PC-3 (cell line): ENCODE results near the gene CTRB1. TPM values are rescaled to one million over a fixed set of nuclear protein-coding genes. Genes with fewer than 3 reads are reported as not detected.

Experiments used
- ATAC-seq: fragments of 200-7000 bp; cut with Tn5 transposase; 2 replicates; pipeline ENCODE4 v1.9.1; 2020; ENCODE audit warnings: mild to moderate bottlenecking, moderate library complexity
- BruUV-seq: library from RNA; stranded (reverse); fragments of 400-500 nt; replicated peaks from 2 replicates; lab custom pipeline; 2021; lab: Mats Ljungman, UMichigan
- CTCF ChIA-PET: fragments of 300-600 bp; sonication (Branson Sonifier 250); formaldehyde crosslinking; loops from one replicate; lab custom pipeline; 2022; ENCODE audit warnings: antibody characterized with exemption; lab: Charles Lee
- POLR2A ChIA-PET: fragments of 300-600 bp; sonication (Branson Sonifier 250); formaldehyde crosslinking; loops from one replicate; lab custom pipeline; 2022; ENCODE audit warnings: antibody characterized with exemption; ENCODE audit not compliant: unreplicated experiment; lab: Charles Lee
- DNase-seq: peaks from one replicate; pipeline ENCODE4 v3.0.0-alpha.2; 2015
- H2AFZ ChIP-seq: fragments of 300-600 bp; sonication (generic); 2 replicates; pipeline ENCODE4 v1.6.0; 2016; ENCODE audit warnings: antibody characterized with exemption, low read length
- H3F3A ChIP-seq: fragments of 300-600 bp; sonication (generic); one replicate; pipeline ENCODE4 v1.6.0; 2017; ENCODE audit warnings: antibody characterized with exemption, low read length, control low read depth, mild to moderate bottlenecking; ENCODE audit not compliant: unreplicated experiment
- H3K27ac ChIP-seq: fragments of 300-600 bp; sonication (generic); 2 replicates; pipeline ENCODE4 v1.5.1; 2016; ENCODE audit warnings: mild to moderate bottlenecking, low read length
- H3K27me3 ChIP-seq: fragments of 300-600 bp; sonication (generic); 2 replicates; pipeline ENCODE4 v1.6.1; 2016; ENCODE audit warnings: low read length, mixed read lengths
- H3K36me3 ChIP-seq: fragments of 300-600 bp; sonication (generic); 2 replicates; pipeline ENCODE4 v1.6.1; 2016; ENCODE audit warnings: low read depth, mixed run types, low read length, mixed read lengths
- H3K4me1 ChIP-seq: fragments of 300-600 bp; sonication (generic); 2 replicates; pipeline ENCODE4 v1.5.1; 2016; ENCODE audit warnings: low read length; ENCODE audit not compliant: insufficient read depth
- H3K4me2 ChIP-seq: fragments of 300-600 bp; sonication (generic); 2 replicates; pipeline ENCODE4 v1.6.0; 2016; ENCODE audit warnings: low read length
- H3K4me3 ChIP-seq: fragments of 300-600 bp; sonication (generic); 2 replicates; pipeline ENCODE4 v1.5.1; 2016; ENCODE audit warnings: mild to moderate bottlenecking, low read length, mixed read lengths
- H3K79me2 ChIP-seq: fragments of 300-600 bp; sonication (generic); 2 replicates; pipeline ENCODE4 v1.6.1; 2017; ENCODE audit warnings: low read length, mixed read lengths
- H3K9ac ChIP-seq: fragments of 300-600 bp; sonication (generic); 2 replicates; pipeline ENCODE4 v1.6.0; 2016; ENCODE audit warnings: mild to moderate bottlenecking, low read length
- H3K9me2 ChIP-seq: fragments of 300-600 bp; sonication (generic); replicated peaks from 2 replicates; pipeline ENCODE4 v1.6.1; 2016; ENCODE audit warnings: mixed run types, low read length, mixed read lengths
- H3K9me3 ChIP-seq: fragments of 300-600 bp; sonication (generic); 2 replicates; pipeline ENCODE4 v1.6.1; 2016; ENCODE audit warnings: low read length, mixed read lengths
- H4K20me1 ChIP-seq: fragments of 300-600 bp; sonication (generic); 2 replicates; pipeline ENCODE4 v1.6.1; 2016; ENCODE audit warnings: low read length, mixed read lengths
- EZH2 ChIP-seq: fragments of 300-600 bp; sonication (generic); IDR thresholded peaks from one replicate; pipeline ENCODE4 v1.6.1; 2017; ENCODE audit warnings: antibody characterized with exemption, mild to moderate bottlenecking, low read length; ENCODE audit not compliant: unreplicated experiment
- intact Hi-C: fragments of 100-400 bp; cut with micrococcal nuclease; formaldehyde crosslinking; loops from 2 replicates; pipeline ENCODE4 v1.9.0; 2023
- total RNA-seq: library from RNA; depleted of rRNA; stranded (reverse); fragments of >200 nt; gene quantifications from 2 replicates; pipeline ENCODE4 v1.2.3, GENCODE V29; 2014
- TF ChIP-seq, protein P1 (sequence below): fragments of 300-600 bp; sonication (generic); conservative IDR thresholded peaks from 2 replicates; pipeline ENCODE4 v1.5.1; 2017; ENCODE audit warnings: antibody characterized with exemption, low read depth, mild to moderate bottlenecking, low read length

CTRB1 gene
- total RNA-seq, 1 experiment from 2014 or later: not detected

DNA sequence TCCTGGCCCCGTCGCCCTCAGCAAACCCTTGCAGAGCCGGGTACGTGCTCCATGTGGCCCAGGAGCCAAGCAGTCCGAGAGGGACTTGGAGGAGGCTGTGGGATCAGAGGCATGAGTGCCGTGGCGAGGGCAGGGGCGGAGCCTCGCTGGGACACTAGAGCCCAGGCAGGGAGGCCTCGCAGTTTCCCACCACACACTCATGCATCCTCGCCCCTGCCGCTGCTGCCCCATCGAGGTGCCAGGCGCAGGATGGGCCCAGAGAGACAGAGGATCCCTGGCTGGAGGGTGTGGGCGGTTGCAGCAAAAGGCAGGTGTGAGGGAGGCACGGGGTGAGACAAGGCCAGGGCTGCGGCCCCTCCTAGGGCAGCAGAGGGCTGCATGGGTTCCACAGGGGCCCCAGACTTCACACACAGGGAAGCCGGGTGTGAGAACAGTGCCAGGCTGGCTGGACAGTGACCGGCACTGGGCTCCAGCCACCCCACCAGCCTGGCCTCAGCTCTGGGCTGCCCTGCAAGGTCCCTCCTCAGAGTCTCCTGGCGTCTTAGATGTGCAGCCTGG lies 25.0 kb downstream of the CTRB1 start:
- H4K20me1 ChIP-seq: 0 out of 2 replicates have a peak, but pooled peaks cover 6% of the 10 kb centered on the region
- DNase-seq (no peak), ATAC-seq (no peak)
- CTCF ChIA-PET: no interaction called here
- H2AFZ ChIP-seq: no peak overlapping the region
- no peaks in the 10 kb centered on the region for H3K9me2 ChIP-seq
- intact Hi-C loops: no loop called here
- H3K4me3 ChIP-seq: no peak overlapping the region
- H3K9me3 ChIP-seq: no peaks in the 10 kb centered on the region
- no peak overlapping the region for H3K9ac ChIP-seq
- POLR2A ChIA-PET: interaction anchor here (0.6 kb wide), 1 partner anchor 25 kb away, joined by 3 read pairs; no protein-coding TSS in a partner anchor
- peak overlapping the region; percentile 60 for H3K4me2 ChIP-seq
- H3K27ac ChIP-seq: peak overlapping the region; percentile 86; the same call in 1 of the 2 replicates
- H3F3A ChIP-seq: no peaks in the 10 kb centered on the region
- H3K27me3 ChIP-seq: no peaks in the 10 kb centered on the region
- H3K79me2 ChIP-seq: peaks cover 88% of the 10 kb centered on the region
- peaks cover 51% of the 10 kb centered on the region for H3K4me1 ChIP-seq
- BruUV-seq: no TSS peak
- TF ChIP-seq, protein P1, sequence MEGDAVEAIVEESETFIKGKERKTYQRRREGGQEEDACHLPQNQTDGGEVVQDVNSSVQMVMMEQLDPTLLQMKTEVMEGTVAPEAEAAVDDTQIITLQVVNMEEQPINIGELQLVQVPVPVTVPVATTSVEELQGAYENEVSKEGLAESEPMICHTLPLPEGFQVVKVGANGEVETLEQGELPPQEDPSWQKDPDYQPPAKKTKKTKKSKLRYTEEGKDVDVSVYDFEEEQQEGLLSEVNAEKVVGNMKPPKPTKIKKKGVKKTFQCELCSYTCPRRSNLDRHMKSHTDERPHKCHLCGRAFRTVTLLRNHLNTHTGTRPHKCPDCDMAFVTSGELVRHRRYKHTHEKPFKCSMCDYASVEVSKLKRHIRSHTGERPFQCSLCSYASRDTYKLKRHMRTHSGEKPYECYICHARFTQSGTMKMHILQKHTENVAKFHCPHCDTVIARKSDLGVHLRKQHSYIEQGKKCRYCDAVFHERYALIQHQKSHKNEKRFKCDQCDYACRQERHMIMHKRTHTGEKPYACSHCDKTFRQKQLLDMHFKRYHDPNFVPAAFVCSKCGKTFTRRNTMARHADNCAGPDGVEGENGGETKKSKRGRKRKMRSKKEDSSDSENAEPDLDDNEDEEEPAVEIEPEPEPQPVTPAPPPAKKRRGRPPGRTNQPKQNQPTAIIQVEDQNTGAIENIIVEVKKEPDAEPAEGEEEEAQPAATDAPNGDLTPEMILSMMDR: no peak
- TF ChIP-seq EZH2: no peak
- peaks cover 7% of the 10 kb centered on the region; the same call in 1 of the 2 replicates for H3K36me3 ChIP-seq

DNA sequence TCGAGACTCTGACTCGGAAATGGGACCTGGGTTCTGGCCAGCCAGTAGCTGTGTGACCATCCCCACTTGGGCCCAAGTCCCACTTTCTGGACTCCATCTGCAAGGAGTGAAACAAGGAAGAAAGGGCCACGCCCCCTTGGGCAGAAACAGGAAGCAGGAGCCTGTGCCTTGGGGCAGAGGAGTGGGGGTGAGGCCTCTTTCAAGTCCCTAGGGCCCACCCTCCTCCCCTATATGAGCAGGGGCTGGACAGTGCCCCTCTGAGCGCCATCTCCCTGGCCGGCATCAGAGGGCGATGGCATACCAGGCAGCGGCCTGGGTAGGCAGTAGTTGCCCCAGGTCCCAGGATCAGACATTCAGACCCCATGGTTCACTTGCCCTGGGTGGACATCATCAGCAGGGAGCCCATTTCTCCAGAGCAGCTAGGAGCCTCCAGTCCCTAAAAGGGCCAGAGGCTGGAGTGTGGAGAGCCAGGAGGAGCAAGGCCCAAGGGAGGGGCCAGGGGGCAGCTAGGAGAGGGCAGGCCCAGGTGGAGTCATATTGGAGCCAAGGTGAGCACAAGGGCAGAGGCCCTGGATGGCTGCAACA lies 25.5 kb downstream of the CTRB1 start:
- ChIA-PET CTCF (interaction anchor here (1.9 kb wide), 1 partner anchor 61 kb away, joined by 8 read pairs; no protein-coding TSS in a partner anchor), POLR2A (interaction anchor here (0.6 kb wide), 1 partner anchor 24 kb away, joined by 3 read pairs; no protein-coding TSS in a partner anchor)
- Histone ChIP-seq H2AFZ (no peak overlapping the region), H3K4me1 (peaks cover 55% of the 10 kb centered on the region), H4K20me1 (peaks cover 10% of the 10 kb centered on the region; the same call in 1 of the 2 replicates), H3K9ac (peak overlapping the region; percentile 63), H3K36me3 (peaks cover 7% of the 10 kb centered on the region; the same call in 1 of the 2 replicates), H3K9me3 (no peaks in the 10 kb centered on the region), H3F3A (no peaks in the 10 kb centered on the region), H3K27ac (peak overlapping the region; percentile 86), H3K27me3 (no peaks in the 10 kb centered on the region), H3K4me2 (peak overlapping the region; percentile 60), H3K9me2 (no peaks in the 10 kb centered on the region), H3K4me3 (no peak overlapping the region), H3K79me2 (peaks cover 88% of the 10 kb centered on the region)
- intact Hi-C loops: no loop called here
- BruUV-seq: no TSS peak
- DNase-seq (peak; percentile 27), ATAC-seq (no peak; the same call in none of the 2 replicates)
- TF ChIP-seq EZH2: no peak
- TF ChIP-seq, protein P1: no peak
